IPS-18c (cell line): ENCODE results near the gene SCO2.

Source experiments
- H3K4me3 ChIP-seq: 2 replicates; pipeline ENCODE4 v1.7.0; 2013; ENCODE audit warnings: low read depth, mild to moderate bottlenecking, low read length, moderate library complexity; ENCODE audit not compliant: insufficient read depth
- H3K9me3 ChIP-seq: one replicate; pipeline ENCODE4 v1.6.1; 2013; ENCODE audit warnings: mild to moderate bottlenecking, low read length, moderate library complexity; ENCODE audit not compliant: control insufficient read depth, insufficient read depth

The SCO2 gene

DNA sequence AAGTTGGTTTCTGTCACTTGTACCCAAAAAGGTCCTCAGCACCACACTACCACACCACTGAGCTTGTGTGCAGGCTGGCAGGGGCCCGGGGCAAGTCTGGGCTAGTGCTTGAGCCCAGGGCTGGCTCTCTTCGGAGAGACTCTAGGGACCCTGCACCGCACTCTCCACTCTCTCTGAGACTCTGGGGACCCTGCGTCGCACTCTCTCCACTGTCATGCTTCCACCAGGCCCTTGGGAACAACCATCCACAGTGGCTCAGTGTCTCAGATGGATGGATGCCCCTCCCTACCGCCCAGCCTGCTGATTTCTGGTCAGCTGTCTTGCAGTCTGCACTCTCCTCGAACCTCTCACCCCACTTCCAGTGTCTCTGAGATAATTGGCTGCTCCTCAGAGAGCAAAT is 48.5 kb downstream of the SCO2 start:
- no peaks in the 10 kb centered on the region for H3K9me3 ChIP-seq
- no peak overlapping the region for H3K4me3 ChIP-seq

DNA sequence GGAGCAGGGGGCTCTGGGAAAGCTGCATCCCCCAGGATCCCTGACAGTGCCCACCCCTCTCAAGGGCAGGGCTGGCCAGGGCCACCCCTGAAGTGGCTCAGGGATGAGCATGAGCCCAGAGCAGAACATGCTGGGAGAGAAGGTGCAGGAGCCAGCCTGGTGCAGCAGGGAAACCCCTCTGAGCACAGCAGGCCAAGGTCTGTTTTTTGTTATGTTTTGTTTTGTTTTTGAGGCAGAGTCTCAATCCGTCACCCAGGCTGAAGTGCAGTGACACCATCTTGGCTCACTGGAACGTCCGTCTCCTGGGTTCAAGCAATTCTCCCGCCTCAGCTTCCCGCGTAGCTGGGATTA is 49.8 kb downstream of the SCO2 start:
- H3K9me3 ChIP-seq = no peaks in the 10 kb centered on the region
- peak overlapping the region; percentile 59 for H3K4me3 ChIP-seq

DNA sequence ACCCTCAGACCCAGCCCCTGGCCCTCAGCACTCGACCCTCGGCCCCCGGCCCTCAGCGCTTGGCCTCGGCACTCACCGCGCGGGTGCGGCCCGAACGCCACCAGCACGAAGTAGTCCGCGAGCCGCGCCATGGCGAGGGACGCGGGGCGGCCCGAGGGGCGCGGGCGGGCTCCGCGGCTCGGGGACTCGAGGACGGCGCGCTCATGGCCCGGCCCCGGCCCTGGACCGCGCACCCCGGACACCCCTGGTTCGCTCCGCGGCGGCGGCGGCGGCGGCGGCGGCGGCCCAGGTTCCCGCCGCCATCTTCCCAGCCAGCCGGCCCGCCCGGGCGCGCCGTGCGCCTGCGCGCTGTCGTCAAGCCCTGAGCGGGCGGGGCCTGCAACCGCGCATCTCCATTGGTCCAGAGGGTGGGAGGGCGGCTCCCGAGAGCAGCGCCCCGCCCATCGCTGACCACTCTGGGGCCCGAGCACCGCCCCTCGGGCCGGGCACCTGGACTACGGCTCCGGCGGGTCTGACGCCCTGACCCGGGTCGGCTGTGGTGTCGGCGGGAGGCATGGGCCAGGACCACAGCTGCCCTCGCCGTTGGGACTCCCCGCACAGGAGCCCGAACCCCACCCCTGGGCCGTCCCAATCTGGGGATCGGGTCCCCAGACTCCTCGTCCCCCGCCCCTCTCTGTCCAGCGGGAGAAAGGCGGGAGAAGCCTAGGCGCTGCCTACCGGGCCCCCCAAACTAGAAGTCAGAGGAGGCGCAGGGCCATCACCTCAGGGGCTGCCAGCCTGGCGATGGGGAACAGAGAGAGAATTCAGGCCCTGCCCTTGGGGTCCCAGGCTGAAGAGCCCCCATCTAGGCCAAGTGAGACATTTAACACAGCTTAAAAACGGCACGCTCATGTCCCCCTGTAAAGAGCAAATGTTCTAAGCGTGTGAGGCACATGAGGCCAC is 50.4 kb downstream of the SCO2 start, which contains the start of gene SBF1:
TSS of gene SBF1 (minus strand) at position 326 of the 942 bp plus-strand sequence. CDS start at position 131, 195 bp downstream.
- Histone ChIP-seq H3K4me3 (peak within 1 kb of the TSS; percentile 67), H3K9me3 (no peaks in the 10 kb centered on the region)

DNA sequence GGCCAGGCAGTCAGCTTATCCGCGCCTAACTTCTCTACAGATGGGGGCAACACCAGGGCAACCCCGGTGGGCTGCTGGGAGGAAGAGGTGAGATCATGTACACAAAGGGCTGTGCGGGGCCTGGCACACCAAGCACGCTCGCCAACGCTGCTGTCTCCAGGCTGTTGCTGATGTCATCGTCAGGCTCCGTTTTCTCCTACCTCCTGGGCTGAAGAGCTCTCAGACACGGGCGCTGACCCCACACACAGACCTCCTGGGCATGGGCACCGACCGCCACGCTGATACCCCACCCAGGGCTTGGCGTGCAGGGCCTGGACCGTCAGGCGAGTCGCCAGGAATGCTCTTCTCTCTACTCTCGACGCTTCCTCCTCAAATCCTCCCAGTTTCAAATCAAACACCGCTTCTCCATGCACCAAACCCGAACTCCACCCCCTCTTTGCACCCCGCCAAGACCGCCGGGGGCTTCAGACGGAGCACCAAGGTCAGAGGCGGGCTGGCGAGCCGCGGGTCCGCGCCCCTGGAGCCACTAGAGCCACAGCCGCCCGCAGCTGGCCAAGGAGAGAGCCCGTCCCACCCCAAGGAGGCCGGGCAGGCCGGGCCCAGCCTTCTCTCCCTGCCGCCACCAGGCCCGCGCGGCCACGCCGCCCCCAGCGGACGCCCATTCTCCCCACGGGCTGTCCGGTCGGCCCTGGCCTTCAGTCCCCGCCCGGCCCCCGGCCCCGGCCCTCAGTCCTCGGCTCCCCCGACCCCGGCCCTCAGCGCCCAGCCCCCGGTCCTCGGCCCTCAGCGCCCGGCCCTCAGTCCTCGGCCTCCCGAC is 51.3 kb downstream of the SCO2 start:
- Histone ChIP-seq H3K4me3 (peak overlapping the region; percentile 67), H3K9me3 (no peaks in the 10 kb centered on the region)
